ENCODE measurements around the gene IFRD1. TPM values are rescaled to one million over a fixed set of nuclear protein-coding genes. Genes with fewer than 3 reads are reported as not detected.
A peak's percentile ranks its signal among the peaks of the same experiment; 100 is the strongest.
"Not testable (repeated sequence)": the region's sequence is repeated elsewhere in the genome, so short reads cannot be mapped to it uniquely, and the experiment has no call there.

The IFRD1 gene
- polyA plus RNA-seq, 1 donor (not counting 4 experiments of a cell fraction or from before 2014, with no cell fraction given): 38.3 TPM

GRCh38 chr7:112453505-112454171 is 3.4 kb downstream of the IFRD1 start:
- Histone ChIP-seq H3K79me2 (ENCODE audit: control insufficient read depth, insufficient read depth, low read length) (peaks cover 66% of the 10 kb centered on the region), H3K9ac (ENCODE audit: control insufficient read depth, extremely low read depth, insufficient read depth, low read length) (no peak overlapping the region), H3K9me3 (ENCODE audit: control insufficient read depth, low read depth, low read length) (no peaks in the 10 kb centered on the region), H2AFZ (ENCODE audit: control insufficient read depth, low read length) (no peak overlapping the region), H3K36me3 (ENCODE audit: control insufficient read depth in 2 of 2, extremely low read depth in 1 of 2, insufficient read depth in 2 of 2, low read length in 2 of 2) (peaks cover 0 to 17% of the 10 kb centered on the region in 2 experiments), H3K4me2 (ENCODE audit: control insufficient read depth, extremely low read depth, insufficient read depth, low read depth, low read length) (peak overlapping the region; percentile 97), H3K4me3 (ENCODE audit: control insufficient read depth in 2 of 3, extremely low read depth in 1 of 3, insufficient read depth in 2 of 3, low read depth in 1 of 3, low read length in 3 of 3) (peak overlapping the region; percentile 8 to 97 (median 29)), H4K20me1 (ENCODE audit: control insufficient read depth, extremely low read depth, insufficient read depth, low read length) (peaks cover 6% of the 10 kb centered on the region), H3K4me1 (ENCODE audit: control insufficient read depth, extremely low read depth, insufficient read depth, low read length) (peaks cover 21% of the 10 kb centered on the region), H3K27me3 (ENCODE audit: control insufficient read depth, extremely low read depth, insufficient read depth, low read length) (no peaks in the 10 kb centered on the region), H3K27ac (ENCODE audit: control insufficient read depth, insufficient read depth, low read length) (peak overlapping the region; percentile 40), H3K9me1 (ENCODE audit: control insufficient read depth, extremely low read depth, insufficient read depth, low read length) (no peaks in the 10 kb centered on the region)
- DNase-seq (ENCODE audit: low read depth, low spot score): no peak
- FAIRE-seq: no peak
- dilution Hi-C loops (cut with MboI; ENCODE audit: extremely low pct_ligation_motif_present, low sequenced_read_pairs): no loop called here
- TF ChIP-seq EZH2 (IDR thresholded peaks at IDR 0.05; ENCODE audit: low read length) (no peak), CTCF (optimal IDR thresholded peaks at IDR 0.05 in 1 of 3, IDR thresholded peaks at IDR 0.05 in 1 of 3, conservative IDR thresholded peaks at IDR 0.05 in 1 of 3; ENCODE audit: extremely low read depth in 1 of 3, insufficient read depth in 2 of 3, low read length in 3 of 3) (no peak)

- H3K27ac ChIP-seq (ENCODE audit: control insufficient read depth, insufficient read depth, low read length); H3K9me1 ChIP-seq (ENCODE audit: control insufficient read depth, extremely low read depth, insufficient read depth, low read length); dilution Hi-C loops (cut with MboI; ENCODE audit: extremely low pct_ligation_motif_present, low sequenced_read_pairs); FAIRE-seq; H4K20me1 ChIP-seq (ENCODE audit: control insufficient read depth, extremely low read depth, insufficient read depth, low read length); H3K27me3 ChIP-seq (ENCODE audit: control insufficient read depth, extremely low read depth, insufficient read depth, low read length); H3K9ac ChIP-seq (ENCODE audit: control insufficient read depth, extremely low read depth, insufficient read depth, low read length); DNase-seq (ENCODE audit: low read depth, low spot score); H3K4me2 ChIP-seq (ENCODE audit: control insufficient read depth, extremely low read depth, insufficient read depth, low read depth, low read length); H3K9me3 ChIP-seq (ENCODE audit: control insufficient read depth, low read depth, low read length); H3K4me3 ChIP-seq (ENCODE audit: control insufficient read depth in 2 of 3, extremely low read depth in 1 of 3, insufficient read depth in 2 of 3, low read depth in 1 of 3, low read length in 3 of 3); H2AFZ ChIP-seq (ENCODE audit: control insufficient read depth, low read length): not testable (repeated sequence)
- peaks cover 16% of the 10 kb centered on the region for H3K4me1 ChIP-seq (ENCODE audit: control insufficient read depth, extremely low read depth, insufficient read depth, low read length)
- H3K79me2 ChIP-seq (ENCODE audit: control insufficient read depth, insufficient read depth, low read length): peaks cover 66% of the 10 kb centered on the region
- H3K36me3 ChIP-seq (ENCODE audit: control insufficient read depth in 2 of 2, extremely low read depth in 1 of 2, insufficient read depth in 2 of 2, low read length in 2 of 2): peaks cover 0 to 21% of the 10 kb centered on the region in 2 experiments
These were observed 3.9 kb downstream of the IFRD1 start for GRCh38 chr7:112454191-112454590.

GRCh38 chr7:112459645-112460044 is 9.4 kb downstream of the IFRD1 start:
- no peak overlapping the region for H3K27ac ChIP-seq (ENCODE audit: control insufficient read depth, insufficient read depth, low read length)
- no peak for FAIRE-seq
- peaks cover 12 to 36% of the 10 kb centered on the region in 2 experiments for H3K36me3 ChIP-seq (ENCODE audit: control insufficient read depth in 2 of 2, extremely low read depth in 1 of 2, insufficient read depth in 2 of 2, low read length in 2 of 2)
- H3K9ac ChIP-seq (ENCODE audit: control insufficient read depth, extremely low read depth, insufficient read depth, low read length): no peak overlapping the region
- no peak overlapping the region for H3K4me2 ChIP-seq (ENCODE audit: control insufficient read depth, extremely low read depth, insufficient read depth, low read depth, low read length)
- no peaks in the 10 kb centered on the region for H3K4me1 ChIP-seq (ENCODE audit: control insufficient read depth, extremely low read depth, insufficient read depth, low read length)
- no peak for DNase-seq (ENCODE audit: low read depth, low spot score)
- H3K79me2 ChIP-seq (ENCODE audit: control insufficient read depth, insufficient read depth, low read length): peaks cover 26% of the 10 kb centered on the region
- TF ChIP-seq CTCF (optimal IDR thresholded peaks at IDR 0.05 in 1 of 3, IDR thresholded peaks at IDR 0.05 in 1 of 3, conservative IDR thresholded peaks at IDR 0.05 in 1 of 3; ENCODE audit: extremely low read depth in 1 of 3, insufficient read depth in 2 of 3, low read length in 3 of 3): no peak
- H2AFZ ChIP-seq (ENCODE audit: control insufficient read depth, low read length): no peak overlapping the region
- H3K4me3 ChIP-seq (ENCODE audit: control insufficient read depth in 2 of 3, extremely low read depth in 1 of 3, insufficient read depth in 2 of 3, low read depth in 1 of 3, low read length in 3 of 3): no peak overlapping the region
- no peaks in the 10 kb centered on the region for H3K9me3 ChIP-seq (ENCODE audit: control insufficient read depth, low read depth, low read length)
- no peaks in the 10 kb centered on the region for H3K9me1 ChIP-seq (ENCODE audit: control insufficient read depth, extremely low read depth, insufficient read depth, low read length)
- dilution Hi-C loops (cut with MboI; ENCODE audit: extremely low pct_ligation_motif_present, low sequenced_read_pairs): no loop called here
- H4K20me1 ChIP-seq (ENCODE audit: control insufficient read depth, extremely low read depth, insufficient read depth, low read length): no peaks in the 10 kb centered on the region
- H3K27me3 ChIP-seq (ENCODE audit: control insufficient read depth, extremely low read depth, insufficient read depth, low read length): no peaks in the 10 kb centered on the region
